Loucy (cell line): ENCODE results near the gene C3orf62.

ENCODE experiments used
- EZH2phosphoT487 ChIP-seq: fragments of 200-600 bp; IDR thresholded peaks from 2 replicates; pipeline ENCODE4 v1.6.1; 2018; ENCODE audit warnings: antibody characterized with exemption, mild to moderate bottlenecking, moderate library complexity, borderline replicate concordance
- TF ChIP-seq, protein P1 (sequence below): fragments of 200-600 bp; sonication (generic); conservative IDR thresholded peaks from 2 replicates; pipeline ENCODE4 v1.5.1; 2014; ENCODE audit warnings: mild to moderate bottlenecking, antibody characterized with exemption, low read length

DNA sequence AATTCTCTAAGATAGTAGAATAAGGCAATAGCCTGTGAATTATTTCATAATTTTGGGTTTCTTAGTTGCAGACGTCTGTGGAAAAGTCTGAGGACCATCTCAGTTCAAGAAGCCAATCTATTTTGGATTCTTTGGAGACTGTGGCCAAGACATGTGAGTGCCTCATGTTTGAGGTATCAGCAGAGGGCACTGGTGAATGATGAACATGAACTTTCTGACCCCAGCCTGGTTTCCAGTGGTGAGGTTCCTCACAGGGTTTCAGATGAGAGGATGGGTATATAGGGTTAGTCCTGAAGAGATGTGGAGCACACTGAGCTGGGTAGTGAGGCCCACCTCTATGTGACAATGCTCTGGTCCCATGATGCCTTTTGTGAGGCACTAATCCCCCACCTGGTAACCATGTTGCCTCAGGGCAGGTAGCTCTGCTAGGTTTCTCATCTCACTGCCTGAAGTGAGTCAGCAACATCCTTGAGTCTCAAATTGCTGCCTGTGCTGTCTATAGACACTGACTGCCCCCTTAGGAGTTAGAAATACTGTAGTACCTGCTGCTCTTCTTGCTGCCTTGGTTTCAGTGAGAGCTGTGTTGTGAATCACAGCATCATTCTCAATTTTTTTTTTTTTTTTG, 32.3 kb downstream of the C3orf62 start:
- TF ChIP-seq, protein P1, sequence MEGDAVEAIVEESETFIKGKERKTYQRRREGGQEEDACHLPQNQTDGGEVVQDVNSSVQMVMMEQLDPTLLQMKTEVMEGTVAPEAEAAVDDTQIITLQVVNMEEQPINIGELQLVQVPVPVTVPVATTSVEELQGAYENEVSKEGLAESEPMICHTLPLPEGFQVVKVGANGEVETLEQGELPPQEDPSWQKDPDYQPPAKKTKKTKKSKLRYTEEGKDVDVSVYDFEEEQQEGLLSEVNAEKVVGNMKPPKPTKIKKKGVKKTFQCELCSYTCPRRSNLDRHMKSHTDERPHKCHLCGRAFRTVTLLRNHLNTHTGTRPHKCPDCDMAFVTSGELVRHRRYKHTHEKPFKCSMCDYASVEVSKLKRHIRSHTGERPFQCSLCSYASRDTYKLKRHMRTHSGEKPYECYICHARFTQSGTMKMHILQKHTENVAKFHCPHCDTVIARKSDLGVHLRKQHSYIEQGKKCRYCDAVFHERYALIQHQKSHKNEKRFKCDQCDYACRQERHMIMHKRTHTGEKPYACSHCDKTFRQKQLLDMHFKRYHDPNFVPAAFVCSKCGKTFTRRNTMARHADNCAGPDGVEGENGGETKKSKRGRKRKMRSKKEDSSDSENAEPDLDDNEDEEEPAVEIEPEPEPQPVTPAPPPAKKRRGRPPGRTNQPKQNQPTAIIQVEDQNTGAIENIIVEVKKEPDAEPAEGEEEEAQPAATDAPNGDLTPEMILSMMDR = peak; percentile 23; the same call in 1 of the 2 replicates
- no peak for TF ChIP-seq EZH2phosphoT487
